ENCODE data around the gene WBP4.
A peak's percentile ranks its signal among the peaks of the same experiment; 100 is the strongest.

The WBP4 gene

GRCh38 chr13:41056826-41057711 is 4.2 kb upstream of the WBP4 start:
- Mint-ChIP-seq H3K27me3 (no peaks in the 10 kb centered on the region), H3K36me3 (ENCODE audit: low read depth) (peaks cover 10% of the 10 kb centered on the region), H3K27ac (peak overlapping the region; percentile 64), H3K4me1 (ENCODE audit: low read depth) (peaks cover 69% of the 10 kb centered on the region), H3K9me3 (no peaks in the 10 kb centered on the region), H3K4me3 (no peak overlapping the region)

- H3K4me3 Mint-ChIP-seq: peak overlapping the region; percentile 100
- peaks cover 22% of the 10 kb centered on the region for H3K36me3 Mint-ChIP-seq (ENCODE audit: low read depth)
- H3K9me3 Mint-ChIP-seq: no peaks in the 10 kb centered on the region
- H3K27ac Mint-ChIP-seq: peak overlapping the region; percentile 100
- H3K27me3 Mint-ChIP-seq: no peaks in the 10 kb centered on the region
- H3K4me1 Mint-ChIP-seq (ENCODE audit: low read depth): peaks cover 76% of the 10 kb centered on the region
These were observed 2.8 kb upstream of the WBP4 start for GRCh38 chr13:41058295-41059070.

- Mint-ChIP-seq H3K4me1 (ENCODE audit: low read depth) (peaks cover 76% of the 10 kb centered on the region), H3K27me3 (no peaks in the 10 kb centered on the region), H3K4me3 (peak overlapping the region; percentile 100), H3K36me3 (ENCODE audit: low read depth) (peaks cover 29% of the 10 kb centered on the region), H3K9me3 (no peaks in the 10 kb centered on the region), H3K27ac (peak overlapping the region; percentile 100)
These were observed 1.7 kb upstream of the WBP4 start for GRCh38 chr13:41059456-41060081.

GRCh38 chr13:41060082-41060723 is 1.1 kb upstream of the WBP4 start:
- Mint-ChIP-seq H3K9me3 (no peaks in the 10 kb centered on the region), H3K36me3 (ENCODE audit: low read depth) (peaks cover 36% of the 10 kb centered on the region), H3K27me3 (no peaks in the 10 kb centered on the region), H3K4me3 (peak overlapping the region; percentile 100), H3K4me1 (ENCODE audit: low read depth) (peaks cover 73% of the 10 kb centered on the region), H3K27ac (peak overlapping the region; percentile 100)

GRCh38 chr13:41060724-41061074 is 610 bp upstream of the WBP4 start:
- Mint-ChIP-seq H3K36me3 (ENCODE audit: low read depth) (peaks cover 40% of the 10 kb centered on the region), H3K9me3 (no peaks in the 10 kb centered on the region), H3K27ac (peak overlapping the region; percentile 100), H3K4me3 (peak overlapping the region; percentile 100), H3K4me1 (ENCODE audit: low read depth) (peaks cover 71% of the 10 kb centered on the region), H3K27me3 (no peaks in the 10 kb centered on the region)

- peaks cover 58% of the 10 kb centered on the region for H3K4me1 Mint-ChIP-seq (ENCODE audit: low read depth)
- H3K27me3 Mint-ChIP-seq: no peaks in the 10 kb centered on the region
- peak overlapping the region; percentile 100 for H3K4me3 Mint-ChIP-seq
- H3K9me3 Mint-ChIP-seq: no peaks in the 10 kb centered on the region
- peak overlapping the region; percentile 100 for H3K27ac Mint-ChIP-seq
- peaks cover 54% of the 10 kb centered on the region for H3K36me3 Mint-ChIP-seq (ENCODE audit: low read depth)
These were observed 867 bp downstream of the WBP4 start for GRCh38 chr13:41061914-41062837.

- H3K4me3 Mint-ChIP-seq: no peak overlapping the region
- H3K9me3 Mint-ChIP-seq: no peaks in the 10 kb centered on the region
- H3K36me3 Mint-ChIP-seq (ENCODE audit: low read depth): peaks cover 59% of the 10 kb centered on the region
- H3K27ac Mint-ChIP-seq: no peak overlapping the region
- H3K4me1 Mint-ChIP-seq (ENCODE audit: low read depth): peaks cover 38% of the 10 kb centered on the region
- H3K27me3 Mint-ChIP-seq: no peaks in the 10 kb centered on the region
These were observed 3.2 kb downstream of the WBP4 start for GRCh38 chr13:41064493-41064892.

GRCh38 chr13:41065078-41065477 is 3.8 kb downstream of the WBP4 start:
- H3K4me1 Mint-ChIP-seq (ENCODE audit: low read depth): peaks cover 35% of the 10 kb centered on the region
- H3K4me3 Mint-ChIP-seq: no peak overlapping the region
- H3K9me3 Mint-ChIP-seq: no peaks in the 10 kb centered on the region
- H3K36me3 Mint-ChIP-seq (ENCODE audit: low read depth): peaks cover 62% of the 10 kb centered on the region
- H3K27me3 Mint-ChIP-seq: no peaks in the 10 kb centered on the region
- no peak overlapping the region for H3K27ac Mint-ChIP-seq

- H3K4me3 Mint-ChIP-seq: no peak overlapping the region
- H3K27ac Mint-ChIP-seq: no peak overlapping the region
- no peaks in the 10 kb centered on the region for H3K27me3 Mint-ChIP-seq
- no peaks in the 10 kb centered on the region for H3K4me1 Mint-ChIP-seq (ENCODE audit: low read depth)
- peaks cover 61% of the 10 kb centered on the region for H3K36me3 Mint-ChIP-seq (ENCODE audit: low read depth)
- no peaks in the 10 kb centered on the region for H3K9me3 Mint-ChIP-seq
These were observed 13.2 kb downstream of the WBP4 start for GRCh38 chr13:41074523-41074922.

- Mint-ChIP-seq H3K27ac (no peak overlapping the region), H3K4me3 (no peak overlapping the region), H3K4me1 (ENCODE audit: low read depth) (no peaks in the 10 kb centered on the region), H3K27me3 (no peaks in the 10 kb centered on the region), H3K9me3 (no peaks in the 10 kb centered on the region), H3K36me3 (ENCODE audit: low read depth) (peaks cover 63% of the 10 kb centered on the region)
These were observed 13.7 kb downstream of the WBP4 start for GRCh38 chr13:41075034-41075433.

- Mint-ChIP-seq H3K36me3 (ENCODE audit: low read depth) (peaks cover 63% of the 10 kb centered on the region), H3K27ac (no peak overlapping the region), H3K4me1 (ENCODE audit: low read depth) (no peaks in the 10 kb centered on the region), H3K27me3 (no peaks in the 10 kb centered on the region), H3K4me3 (no peak overlapping the region), H3K9me3 (no peaks in the 10 kb centered on the region)
These were observed 14.2 kb downstream of the WBP4 start for GRCh38 chr13:41075485-41075884.

- Mint-ChIP-seq H3K9me3 (no peaks in the 10 kb centered on the region), H3K36me3 (ENCODE audit: low read depth) (peaks cover 61% of the 10 kb centered on the region), H3K27me3 (no peaks in the 10 kb centered on the region), H3K4me1 (ENCODE audit: low read depth) (no peaks in the 10 kb centered on the region), H3K4me3 (no peak overlapping the region), H3K27ac (no peak overlapping the region)
These were observed 16.2 kb downstream of the WBP4 start for GRCh38 chr13:41077475-41077874.

- Mint-ChIP-seq H3K4me1 (ENCODE audit: low read depth) (no peaks in the 10 kb centered on the region), H3K36me3 (ENCODE audit: low read depth) (peaks cover 69% of the 10 kb centered on the region), H3K27me3 (no peaks in the 10 kb centered on the region), H3K27ac (no peak overlapping the region), H3K4me3 (no peak overlapping the region), H3K9me3 (no peaks in the 10 kb centered on the region)
These were observed 18.4 kb downstream of the WBP4 start for GRCh38 chr13:41079725-41080124.
